Measurements from ENCODE around the gene SPATA4.

- no peak for TF ChIP-seq CTCF (IDR thresholded peaks at IDR 0.05)
- no peak for TF ChIP-seq EP300 (IDR thresholded peaks at IDR 0.05)
- TF ChIP-seq POLR2A (IDR thresholded peaks at IDR 0.05), result no peak
Measured at GRCh38 chr4:176226736-176227135, 31.4 kb upstream of the SPATA4 start.

All from tibial nerve (tissue), 4 donors.